ENCODE measurements around the gene FARP2. TPM values are rescaled to one million over a fixed set of nuclear protein-coding genes. Genes with fewer than 3 reads are reported as not detected.

FARP2 gene
- total RNA-seq, 1 experiment from 2014 or later = 29.9 TPM

GRCh38 chr2:241321033-241321432 is 35.1 kb upstream of the FARP2 start:
- Histone ChIP-seq H3K9ac (ENCODE audit: low read length) (no peak overlapping the region), H3K79me2 (ENCODE audit: low read length) (peaks cover 97% of the 10 kb centered on the region), H3K9me2 (replicated peaks; ENCODE audit: low read length) (no peaks in the 10 kb centered on the region), H3K27ac (ENCODE audit: low read length) (no peak overlapping the region), H3K27me3 (ENCODE audit: low read length) (no peaks in the 10 kb centered on the region), H2AFZ (ENCODE audit: low read length) (no peak overlapping the region), H3K4me1 (ENCODE audit: insufficient read depth, low read length) (peaks cover 31% of the 10 kb centered on the region), H3F3A (ENCODE audit: low read length, unreplicated experiment) (no peaks in the 10 kb centered on the region), H3K4me2 (ENCODE audit: low read length) (no peak overlapping the region), H3K9me3 (ENCODE audit: low read length) (no peaks in the 10 kb centered on the region), H3K4me3 (ENCODE audit: low read length) (no peak overlapping the region), H3K36me3 (ENCODE audit: low read depth, low read length) (peaks cover 22% of the 10 kb centered on the region), H4K20me1 (ENCODE audit: low read length) (peaks cover 47% of the 10 kb centered on the region)
- CTCF ChIA-PET = no interaction called here
- no peak for TF ChIP-seq EZH2 (IDR thresholded peaks at IDR 0.05; ENCODE audit: low read length, unreplicated experiment)
- TF ChIP-seq EZH2phosphoT487 (IDR thresholded peaks at IDR 0.05; ENCODE audit: borderline replicate concordance, low read length) = no peak
- no peak for TF ChIP-seq CTCF (conservative IDR thresholded peaks at IDR 0.05; ENCODE audit: low read depth, low read length)
- DNase-seq (no peak), ATAC-seq (no peak)
- POLR2A ChIA-PET (ENCODE audit: unreplicated experiment) = no interaction called here
- no TSS peak for BruUV-seq (replicated peaks)
- intact Hi-C loops (cut with micrococcal nuclease) = no loop called here

GRCh38 chr2:241321886-241322285 is 34.2 kb upstream of the FARP2 start:
- ATAC-seq (no peak), DNase-seq (no peak)
- Histone ChIP-seq H3K79me2 (ENCODE audit: low read length) (peaks cover 89% of the 10 kb centered on the region), H3K27me3 (ENCODE audit: low read length) (no peaks in the 10 kb centered on the region), H2AFZ (ENCODE audit: low read length) (no peak overlapping the region), H3K36me3 (ENCODE audit: low read depth, low read length) (peaks cover 26% of the 10 kb centered on the region), H3K4me3 (ENCODE audit: low read length) (no peak overlapping the region), H3K4me1 (ENCODE audit: insufficient read depth, low read length) (peaks cover 29% of the 10 kb centered on the region), H3K4me2 (ENCODE audit: low read length) (no peak overlapping the region), H3K9me3 (ENCODE audit: low read length) (no peaks in the 10 kb centered on the region), H3K9ac (ENCODE audit: low read length) (no peak overlapping the region), H4K20me1 (ENCODE audit: low read length) (peaks cover 41% of the 10 kb centered on the region), H3F3A (ENCODE audit: low read length, unreplicated experiment) (no peaks in the 10 kb centered on the region), H3K27ac (ENCODE audit: low read length) (no peak overlapping the region), H3K9me2 (replicated peaks; ENCODE audit: low read length) (no peaks in the 10 kb centered on the region)
- TF ChIP-seq EZH2 (IDR thresholded peaks at IDR 0.05; ENCODE audit: low read length, unreplicated experiment) (no peak), CTCF (conservative IDR thresholded peaks at IDR 0.05; ENCODE audit: low read depth, low read length) (no peak), EZH2phosphoT487 (IDR thresholded peaks at IDR 0.05; ENCODE audit: borderline replicate concordance, low read length) (no peak)
- ChIA-PET CTCF (no interaction called here), POLR2A (ENCODE audit: unreplicated experiment) (no interaction called here)
- no TSS peak for BruUV-seq (replicated peaks)
- intact Hi-C loops (cut with micrococcal nuclease) = no loop called here

GRCh38 chr2:241323778-241324177 is 32.3 kb upstream of the FARP2 start:
- H4K20me1 ChIP-seq (ENCODE audit: low read length) = peaks cover 24% of the 10 kb centered on the region
- no peaks in the 10 kb centered on the region for H3K9me3 ChIP-seq (ENCODE audit: low read length)
- H3K9ac ChIP-seq (ENCODE audit: low read length) = no peak overlapping the region
- ChIA-PET POLR2A (ENCODE audit: unreplicated experiment) (no interaction called here), CTCF (no interaction called here)
- no peak overlapping the region for H2AFZ ChIP-seq (ENCODE audit: low read length)
- no peaks in the 10 kb centered on the region for H3F3A ChIP-seq (ENCODE audit: low read length, unreplicated experiment)
- intact Hi-C loops (cut with micrococcal nuclease) = no loop called here
- H3K4me1 ChIP-seq (ENCODE audit: insufficient read depth, low read length) = peaks cover 12% of the 10 kb centered on the region; the same call in 1 of the 2 replicates
- no TSS peak for BruUV-seq (replicated peaks)
- no peak for DNase-seq
- TF ChIP-seq CTCF (conservative IDR thresholded peaks at IDR 0.05; ENCODE audit: low read depth, low read length) (no peak), EZH2phosphoT487 (IDR thresholded peaks at IDR 0.05; ENCODE audit: borderline replicate concordance, low read length) (no peak), EZH2 (IDR thresholded peaks at IDR 0.05; ENCODE audit: low read length, unreplicated experiment) (no peak)
- H3K4me3 ChIP-seq (ENCODE audit: low read length) = no peak overlapping the region
- peaks cover 34% of the 10 kb centered on the region for H3K36me3 ChIP-seq (ENCODE audit: low read depth, low read length)
- no peak overlapping the region for H3K4me2 ChIP-seq (ENCODE audit: low read length)
- ATAC-seq = no peak
- H3K9me2 ChIP-seq (replicated peaks; ENCODE audit: low read length) = no peaks in the 10 kb centered on the region
- H3K27ac ChIP-seq (ENCODE audit: low read length) = no peak overlapping the region
- peaks cover 77% of the 10 kb centered on the region for H3K79me2 ChIP-seq (ENCODE audit: low read length)
- H3K27me3 ChIP-seq (ENCODE audit: low read length) = no peaks in the 10 kb centered on the region

Data from PC-3 (cell line).